Right renal pelvis (tissue), 4 donors: ENCODE measurements around the gene FAM184A. TPM values are rescaled to one million over a fixed set of nuclear protein-coding genes. Genes with fewer than 3 reads are reported as not detected.
"Not testable (repeated sequence)": the region's sequence is repeated elsewhere in the genome, so short reads cannot be mapped to it uniquely, and the experiment has no call there.

Source experiments
- DNase-seq, 4 donors: peaks; one replicate each; pipeline ENCODE4 v3.0.0-alpha.2; 2013; ENCODE audit warnings: low read depth in 4 of 4, low spot score in 3 of 4, missing footprints in 1 of 4
- polyA plus RNA-seq, 4 donors: library from polyadenylated mRNA; unstranded; fragments of 120-200 nt; gene quantifications; one replicate each; pipeline ENCODE4 v1.2.1, GENCODE V29; 2013; ENCODE audit not compliant: insufficient read length in 4 of 4

Gene FAM184A, protein sequence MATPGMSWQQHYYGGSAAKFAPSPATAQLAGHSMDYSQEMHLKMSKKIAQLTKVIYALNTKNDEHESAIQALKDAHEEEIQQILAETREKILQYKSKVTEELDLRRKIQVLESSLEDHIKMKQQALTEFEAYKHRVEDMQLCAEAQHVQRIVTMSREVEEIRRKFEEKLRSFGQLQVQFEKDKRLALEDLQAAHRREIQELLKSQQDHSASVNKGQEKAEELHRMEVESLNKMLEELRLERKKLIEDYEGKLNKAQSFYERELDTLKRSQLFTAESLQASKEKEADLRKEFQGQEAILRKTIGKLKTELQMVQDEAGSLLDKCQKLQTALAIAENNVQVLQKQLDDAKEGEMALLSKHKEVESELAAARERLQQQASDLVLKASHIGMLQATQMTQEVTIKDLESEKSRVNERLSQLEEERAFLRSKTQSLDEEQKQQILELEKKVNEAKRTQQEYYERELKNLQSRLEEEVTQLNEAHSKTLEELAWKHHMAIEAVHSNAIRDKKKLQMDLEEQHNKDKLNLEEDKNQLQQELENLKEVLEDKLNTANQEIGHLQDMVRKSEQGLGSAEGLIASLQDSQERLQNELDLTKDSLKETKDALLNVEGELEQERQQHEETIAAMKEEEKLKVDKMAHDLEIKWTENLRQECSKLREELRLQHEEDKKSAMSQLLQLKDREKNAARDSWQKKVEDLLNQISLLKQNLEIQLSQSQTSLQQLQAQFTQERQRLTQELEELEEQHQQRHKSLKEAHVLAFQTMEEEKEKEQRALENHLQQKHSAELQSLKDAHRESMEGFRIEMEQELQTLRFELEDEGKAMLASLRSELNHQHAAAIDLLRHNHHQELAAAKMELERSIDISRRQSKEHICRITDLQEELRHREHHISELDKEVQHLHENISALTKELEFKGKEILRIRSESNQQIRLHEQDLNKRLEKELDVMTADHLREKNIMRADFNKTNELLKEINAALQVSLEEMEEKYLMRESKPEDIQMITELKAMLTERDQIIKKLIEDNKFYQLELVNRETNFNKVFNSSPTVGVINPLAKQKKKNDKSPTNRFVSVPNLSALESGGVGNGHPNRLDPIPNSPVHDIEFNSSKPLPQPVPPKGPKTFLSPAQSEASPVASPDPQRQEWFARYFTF
- 10 to 100 TPM in 3 of 4 donors, 1 to 10 TPM in 1; 9.3 to 13.2 (median 12.2) TPM for polyA plus RNA-seq

DNA sequence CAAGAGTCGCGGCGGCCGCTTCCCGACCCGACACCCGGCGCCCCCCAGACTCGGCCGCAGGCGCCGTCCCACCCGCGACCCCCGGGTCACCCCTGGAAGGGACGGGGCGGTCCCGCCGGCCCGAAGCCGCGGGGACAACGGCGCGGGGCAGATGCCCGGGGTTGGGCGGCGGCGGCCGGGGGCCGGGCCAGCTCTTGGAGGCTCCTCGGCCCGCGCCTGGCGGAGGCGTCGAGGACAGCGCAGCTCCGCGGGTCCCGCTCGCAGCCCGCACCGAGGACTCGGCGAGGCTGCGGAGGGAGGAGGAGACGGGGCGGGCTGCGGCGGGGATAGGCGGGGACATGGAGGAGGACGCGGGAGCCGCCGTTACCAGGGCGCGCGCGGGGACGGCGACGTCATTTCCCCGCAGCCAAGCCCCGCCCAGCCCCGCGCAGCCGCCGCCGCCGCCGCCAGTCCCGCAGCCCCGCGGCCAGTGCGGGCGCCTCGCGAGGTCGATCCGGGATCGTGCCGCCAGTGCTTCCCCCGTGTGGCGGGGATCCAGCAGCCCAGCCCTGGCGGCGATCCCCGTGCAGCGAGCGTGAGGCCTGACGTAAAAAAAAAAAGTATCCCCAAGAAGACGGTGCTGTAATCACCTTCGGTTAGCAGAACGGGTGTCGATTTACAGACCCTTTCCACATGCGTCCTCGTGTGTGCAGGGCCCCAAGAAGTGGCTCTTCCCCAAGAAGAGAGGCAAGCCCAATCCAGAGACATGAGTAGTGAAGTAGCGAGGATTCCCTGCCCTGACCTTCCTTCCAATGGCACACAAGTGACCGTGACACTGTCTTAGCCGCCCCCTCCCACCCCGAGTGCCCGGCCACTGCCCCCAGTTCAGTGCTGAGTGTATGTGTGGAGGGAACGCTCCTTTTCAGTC, at the start of gene FAM184A:
FAM184A (minus strand) TSS at position 289 of the 907 bp plus-strand sequence. CDS start 365 bp downstream, outside the sequence.
- DNase-seq: peak in 3 of 4 donors; percentile 32 to 55 (median 44)

DNA sequence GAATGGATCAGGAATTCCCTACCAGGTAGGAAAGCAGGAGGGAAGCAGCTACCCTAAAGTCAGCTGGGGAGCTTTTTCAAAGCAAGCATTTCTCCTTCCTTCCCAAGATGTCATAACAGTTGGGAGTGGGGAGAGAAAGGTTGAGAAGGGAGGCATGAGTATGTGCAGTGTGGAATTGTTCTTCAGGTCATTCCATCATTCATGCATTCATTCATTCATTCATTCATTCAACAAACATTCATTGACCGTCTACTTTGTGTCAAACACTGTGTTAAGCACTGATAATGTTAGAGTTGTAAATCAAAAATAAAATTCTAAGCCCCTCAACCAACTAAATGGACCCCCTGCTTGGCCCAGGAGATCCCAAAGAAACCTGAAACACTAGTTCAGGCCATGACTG, 49.2 kb upstream of the FAM184A start:
- DNase-seq: no peak

DNA sequence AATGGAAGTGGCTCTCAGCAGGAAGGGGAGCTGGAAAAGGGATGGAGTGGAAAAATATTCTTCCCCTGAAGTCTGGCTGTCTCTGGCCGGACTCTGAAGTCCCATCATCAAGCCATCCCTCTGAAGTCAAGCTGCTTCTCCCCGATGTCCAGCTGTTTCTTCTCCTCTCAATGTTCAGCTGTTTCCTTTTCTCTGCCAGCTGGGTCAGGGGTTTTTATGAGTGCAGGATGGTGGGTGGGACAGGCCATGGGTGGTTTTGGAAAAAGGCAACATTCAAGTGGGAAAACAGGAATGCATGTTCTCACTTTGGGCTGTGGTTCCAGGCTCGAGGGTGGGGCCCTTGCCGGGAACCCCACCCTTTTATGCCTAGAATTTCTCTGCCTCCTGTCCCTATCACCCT, 48.4 kb upstream of the FAM184A start:
- DNase-seq: no peak

DNA sequence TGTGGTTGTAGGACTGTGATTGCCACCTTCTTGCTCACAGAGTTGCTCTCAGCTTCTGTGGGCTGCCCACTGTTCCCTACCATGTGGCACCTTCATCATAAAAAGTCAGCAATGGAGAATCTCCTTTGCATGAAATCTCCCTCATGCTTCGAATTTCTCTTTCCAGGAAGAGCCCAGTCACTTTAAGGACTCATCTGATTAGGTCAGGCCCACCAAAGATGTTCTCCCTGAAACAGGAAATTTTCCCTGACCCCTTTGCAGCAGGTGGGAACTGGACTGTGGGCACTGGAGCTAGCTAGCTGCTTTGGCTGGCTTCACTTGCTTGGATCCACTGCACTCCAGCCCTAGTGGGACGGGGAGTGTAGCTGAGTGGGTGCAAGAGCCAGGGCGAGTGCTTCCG, 47.7 kb upstream of the FAM184A start:
- DNase-seq: no peak

DNA sequence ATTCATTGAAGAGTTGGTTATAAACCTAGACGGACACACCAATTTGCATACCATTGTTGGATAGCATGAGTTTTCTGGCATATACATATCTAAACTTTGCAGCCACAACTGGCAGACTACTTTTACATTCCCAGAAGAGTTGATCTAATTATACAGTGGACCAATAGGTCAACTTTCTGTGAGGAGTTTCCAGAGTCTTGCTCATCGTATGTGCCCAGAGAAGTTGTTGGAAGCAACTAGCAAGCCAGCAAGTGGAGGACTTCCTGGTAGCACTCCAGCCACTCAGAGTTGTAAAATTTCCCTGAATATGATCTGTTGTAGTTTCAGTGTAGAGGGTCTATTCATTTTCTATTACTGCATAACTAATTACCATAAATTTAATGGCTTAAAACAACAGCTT, 47.1 kb upstream of the FAM184A start:
- no peak for DNase-seq

DNA sequence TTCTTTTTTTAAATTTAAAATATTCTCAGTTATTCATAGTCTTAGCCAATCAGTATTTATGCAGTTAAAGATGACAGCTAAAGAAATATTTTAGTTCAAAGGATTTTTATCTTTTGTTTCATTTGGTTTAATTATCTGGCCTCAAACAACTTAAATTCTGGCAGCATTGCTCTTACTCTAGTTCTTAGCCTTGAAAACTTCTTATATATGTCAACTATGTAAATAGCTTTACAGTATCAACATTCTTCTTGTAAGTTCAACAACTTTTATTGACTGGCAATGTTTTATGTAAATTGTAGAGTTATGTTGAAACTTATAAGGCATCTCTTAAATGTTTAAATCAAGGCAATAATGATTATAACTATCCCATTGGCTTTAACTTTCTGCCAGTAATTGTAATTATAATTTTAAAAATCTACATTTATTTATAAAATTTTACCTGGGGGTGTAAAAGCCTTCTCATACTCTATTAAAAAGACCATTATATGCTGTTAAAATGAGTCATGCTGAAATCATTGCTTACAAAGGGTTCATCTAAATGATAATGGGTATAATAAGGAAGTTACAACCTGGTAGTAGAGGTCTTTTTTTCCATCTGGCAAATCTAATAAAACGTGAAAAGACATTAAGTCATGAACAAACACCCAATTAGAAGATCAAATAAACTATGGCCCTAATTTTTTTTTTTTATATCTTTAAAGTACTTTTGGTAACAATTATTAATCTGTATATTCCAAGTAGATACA, 45.8 kb upstream of the FAM184A start:
- no peak for DNase-seq

DNA sequence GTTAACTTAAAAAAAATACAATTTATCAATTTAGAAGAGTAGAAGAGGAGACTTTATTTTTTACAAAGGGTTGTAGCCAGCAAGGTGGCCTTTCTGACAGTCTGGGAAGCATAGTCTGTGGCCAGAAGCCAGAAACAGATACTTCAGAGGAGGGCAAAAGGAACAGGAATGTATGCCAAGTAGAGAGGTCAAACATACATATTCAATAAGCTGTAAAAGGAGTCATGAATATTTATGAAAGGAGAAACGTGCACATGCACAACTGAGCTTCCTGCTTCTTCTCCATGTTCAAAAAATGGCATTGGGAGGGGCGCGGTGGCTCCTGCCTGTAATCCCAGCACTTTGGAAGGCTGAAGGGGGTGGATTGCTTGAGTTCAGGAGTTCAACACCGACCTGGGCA, 43.9 kb upstream of the FAM184A start:
- DNase-seq: no peak

DNA sequence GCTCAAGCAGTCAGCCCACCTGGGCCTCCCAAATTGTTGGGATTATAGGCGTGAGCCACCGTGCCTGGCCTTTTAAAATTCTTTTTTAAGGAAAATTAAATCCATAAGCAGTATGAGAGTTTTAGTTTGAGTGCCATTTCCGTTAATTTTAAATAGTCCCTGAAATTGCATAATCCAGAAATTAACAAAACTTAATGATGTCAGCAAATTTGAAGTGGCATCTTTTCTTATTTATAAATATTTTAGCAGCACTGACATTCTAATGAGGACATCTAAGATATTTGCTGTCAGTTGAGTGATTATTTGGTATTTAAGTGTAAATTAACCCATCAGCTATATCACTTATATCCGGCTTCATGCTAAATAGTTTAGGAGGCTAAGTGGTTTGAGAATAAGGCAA, 42.9 kb upstream of the FAM184A start:
- no peak for DNase-seq

DNA sequence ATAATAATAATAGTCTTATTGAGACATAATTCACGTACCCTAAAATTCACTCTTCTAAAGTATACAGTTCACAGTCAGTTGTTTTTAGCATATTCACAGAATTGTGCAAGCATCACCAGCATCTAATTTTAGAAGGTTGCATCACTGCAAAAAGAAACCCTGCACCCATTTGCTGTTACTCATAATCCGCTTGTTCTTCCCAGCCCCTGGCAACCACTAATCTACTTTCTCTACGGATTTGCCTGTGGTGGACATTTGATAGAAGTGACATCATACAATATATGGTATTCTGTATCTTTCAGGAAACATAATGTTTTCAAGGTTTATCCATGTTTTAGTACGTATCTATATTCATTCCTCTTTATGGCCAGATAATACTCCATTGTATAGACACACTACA, 41.5 kb upstream of the FAM184A start:
- DNase-seq: no peak

DNA sequence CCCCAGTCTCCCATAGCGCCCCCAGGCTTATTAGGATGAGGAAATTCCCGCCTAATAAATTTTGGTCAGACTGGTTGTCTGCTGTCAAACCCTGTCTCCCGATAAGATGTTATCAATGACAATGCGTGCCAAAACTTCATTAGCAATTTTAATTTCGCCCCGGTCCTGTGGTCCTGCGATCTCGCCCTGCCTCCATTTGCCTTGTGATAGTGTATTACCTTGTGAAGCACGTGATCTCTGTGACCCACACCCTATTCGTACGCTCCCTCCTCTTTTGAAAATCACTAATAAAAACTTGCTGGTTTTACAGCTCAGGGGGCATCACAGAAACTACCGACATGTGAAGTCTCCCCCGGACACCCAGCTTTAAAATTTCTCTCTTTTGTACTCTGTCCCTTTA, 40.6 kb upstream of the FAM184A start:
- not testable (repeated sequence) for DNase-seq

DNA sequence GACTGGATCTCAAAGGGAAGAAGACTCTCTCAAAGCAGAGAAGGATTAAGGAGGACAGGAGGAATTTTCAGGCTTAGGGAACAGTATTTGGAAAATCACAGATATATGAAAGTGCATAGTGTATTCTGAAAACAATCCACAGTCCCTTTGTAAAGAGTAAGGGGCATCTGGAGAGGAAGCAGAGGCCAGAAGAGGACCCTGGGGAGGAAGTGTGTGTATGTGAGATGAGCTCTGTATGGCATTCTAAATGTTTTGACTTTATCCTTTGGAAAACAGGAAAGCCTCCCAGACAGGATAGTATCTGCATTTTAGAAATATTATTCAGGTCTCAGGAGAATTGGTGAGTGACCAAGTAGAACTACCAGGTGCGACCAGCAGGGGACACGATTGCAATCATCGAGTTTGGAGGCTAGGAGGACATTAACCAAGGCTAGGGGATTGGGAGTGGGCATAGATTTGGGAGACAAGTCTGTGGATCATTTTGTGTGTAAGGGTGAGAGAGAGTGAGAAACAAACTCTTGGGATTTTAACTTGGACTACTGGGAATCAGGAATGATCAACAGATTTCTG, 38.3 kb upstream of the FAM184A start:
- DNase-seq: no peak

DNA sequence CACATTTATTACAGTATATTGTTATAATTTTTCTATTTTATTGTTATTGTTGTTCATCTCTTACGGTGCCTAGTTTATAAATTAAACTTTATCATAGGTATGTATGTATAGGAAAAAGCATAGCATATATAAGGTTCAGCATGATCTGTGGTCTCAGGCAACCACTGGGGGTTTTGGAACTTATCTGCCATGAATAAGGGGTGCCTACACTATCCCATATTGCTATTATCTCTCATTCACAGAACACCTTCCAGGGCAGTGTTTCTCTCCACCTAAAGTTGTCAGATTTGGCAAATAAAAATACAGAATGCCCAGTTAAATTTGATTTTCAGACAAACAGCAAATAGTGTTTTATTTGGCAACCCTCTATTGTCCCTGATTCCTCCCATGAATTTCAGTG, 35.5 kb upstream of the FAM184A start:
- DNase-seq: no peak

DNA sequence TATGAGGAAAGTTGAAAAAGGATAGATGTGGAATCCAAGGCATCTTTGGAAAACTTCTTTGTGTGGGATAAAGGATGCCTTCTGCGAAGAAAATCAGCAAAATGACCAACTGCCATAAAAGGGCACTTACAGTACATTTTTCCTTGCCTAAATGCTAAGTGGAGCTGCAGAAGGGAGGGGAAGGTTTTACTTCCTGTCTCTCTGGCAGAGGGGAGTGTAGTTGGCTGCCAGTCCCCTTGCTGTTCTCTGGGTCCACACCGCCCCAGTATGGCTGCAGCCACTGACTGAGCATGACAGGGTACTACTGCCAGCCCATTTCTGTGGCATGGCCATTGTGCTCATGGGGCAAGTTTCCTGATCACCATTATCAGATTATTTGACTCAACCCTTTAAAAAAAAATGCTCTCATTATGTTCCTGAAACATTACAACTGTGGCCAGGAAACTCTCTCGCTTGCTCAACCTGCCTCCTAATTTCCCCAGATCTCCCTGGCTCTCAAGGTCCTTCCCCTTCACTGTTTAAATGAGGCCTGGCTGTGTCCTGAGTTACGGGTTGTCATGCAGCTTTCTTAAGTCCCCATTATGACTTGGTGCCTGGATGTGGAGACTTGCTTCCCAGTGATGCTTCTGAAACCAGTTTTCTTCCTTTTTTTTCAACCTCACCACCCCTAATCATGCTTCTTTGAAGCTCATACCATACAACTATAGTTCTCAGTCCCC, 34.5 kb upstream of the FAM184A start:
- no peak for DNase-seq

DNA sequence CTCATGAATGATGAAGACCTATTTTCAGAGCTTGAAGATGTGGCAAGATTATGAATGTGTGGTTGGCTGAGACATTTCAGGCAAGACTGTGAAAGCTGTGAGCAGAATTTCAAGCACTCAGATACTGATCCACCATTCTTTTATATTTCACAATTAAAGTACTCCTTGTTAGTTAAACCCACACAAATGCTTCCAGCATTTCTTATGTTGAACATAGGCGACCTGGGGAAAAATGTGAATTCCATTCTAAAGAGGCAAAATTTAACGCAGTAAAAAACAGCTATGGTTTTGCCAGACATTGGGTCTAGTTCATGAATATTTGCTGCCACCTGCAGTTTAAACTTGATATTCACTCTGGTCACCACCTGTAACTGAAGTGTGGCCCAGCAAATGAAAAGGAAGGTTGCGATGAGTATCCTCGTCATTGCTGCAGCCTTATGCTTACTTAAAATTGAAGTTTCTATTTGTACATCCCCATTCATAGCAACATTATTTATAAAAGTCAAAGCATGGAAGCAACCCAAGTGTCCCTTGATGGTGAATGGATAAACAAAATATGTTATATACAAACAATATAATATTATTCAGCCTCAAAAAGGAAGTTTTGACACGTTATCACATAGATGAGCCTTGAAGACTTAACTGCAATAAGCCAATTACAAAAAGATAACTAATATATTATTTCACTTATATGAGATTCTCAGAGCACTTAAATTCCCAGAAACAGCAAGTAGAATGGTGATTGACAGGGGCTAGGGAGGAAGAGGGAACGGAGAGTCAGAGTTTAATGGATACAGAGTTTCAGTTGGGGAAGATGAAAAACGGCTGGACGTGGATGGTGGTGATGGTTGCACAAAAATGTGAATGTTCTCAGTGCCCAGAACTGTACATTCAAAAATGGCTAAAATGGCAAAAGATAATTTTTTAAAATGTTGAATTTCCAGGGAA, 32.4 kb upstream of the FAM184A start:
- DNase-seq: peak; percentile 33 to 52 (median 38)

DNA sequence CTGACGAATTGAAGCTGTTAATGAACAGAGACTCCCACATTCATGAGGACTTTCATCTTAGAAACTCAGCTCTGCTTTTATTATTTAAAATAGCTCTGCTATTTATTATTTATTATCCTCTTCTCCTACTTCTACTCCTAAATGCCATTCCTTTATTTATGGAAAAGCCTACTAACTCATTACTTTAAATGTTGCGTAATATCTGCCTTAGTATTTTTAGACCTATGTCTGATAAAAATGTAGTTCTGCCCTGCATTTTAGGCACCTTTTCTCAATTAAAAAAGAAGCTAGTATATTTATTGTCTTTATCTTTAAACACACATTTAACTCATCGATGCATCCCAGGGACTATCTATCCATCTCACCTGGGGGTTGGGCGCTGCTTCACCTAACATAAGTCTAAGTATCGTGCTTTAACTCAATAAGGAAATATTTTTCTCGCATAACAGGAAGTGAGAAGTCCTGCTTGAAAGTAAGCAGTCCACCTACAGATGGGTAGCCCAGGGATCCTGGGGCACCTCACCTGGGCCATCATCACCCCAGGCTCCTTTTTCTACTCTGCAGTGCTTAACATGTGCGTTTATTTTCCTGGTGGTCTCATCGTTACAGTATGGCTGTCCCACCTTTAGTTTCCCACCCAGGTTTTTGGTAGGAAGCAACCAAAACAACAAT, 31.3 kb upstream of the FAM184A start:
- no peak for DNase-seq

DNA sequence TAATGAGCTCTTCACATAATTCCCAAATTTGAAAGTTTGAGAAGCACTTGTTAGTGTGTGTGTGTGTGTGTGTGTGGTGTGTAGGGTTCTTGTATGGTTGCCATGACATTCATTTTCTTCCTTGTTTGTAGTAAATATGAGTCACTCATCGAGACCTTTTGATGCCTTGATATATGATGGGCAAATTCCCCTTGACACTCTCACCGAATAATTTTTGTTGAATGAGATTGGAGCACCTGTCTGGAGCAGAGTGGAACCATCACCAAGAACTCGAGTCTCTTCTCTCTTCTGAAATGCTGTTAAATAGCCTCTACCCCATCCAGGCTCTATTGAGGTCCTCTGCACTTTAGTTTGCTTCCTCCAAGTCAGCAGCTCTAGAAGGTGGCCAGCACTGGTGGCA, 29.6 kb upstream of the FAM184A start:
- no peak for DNase-seq

DNA sequence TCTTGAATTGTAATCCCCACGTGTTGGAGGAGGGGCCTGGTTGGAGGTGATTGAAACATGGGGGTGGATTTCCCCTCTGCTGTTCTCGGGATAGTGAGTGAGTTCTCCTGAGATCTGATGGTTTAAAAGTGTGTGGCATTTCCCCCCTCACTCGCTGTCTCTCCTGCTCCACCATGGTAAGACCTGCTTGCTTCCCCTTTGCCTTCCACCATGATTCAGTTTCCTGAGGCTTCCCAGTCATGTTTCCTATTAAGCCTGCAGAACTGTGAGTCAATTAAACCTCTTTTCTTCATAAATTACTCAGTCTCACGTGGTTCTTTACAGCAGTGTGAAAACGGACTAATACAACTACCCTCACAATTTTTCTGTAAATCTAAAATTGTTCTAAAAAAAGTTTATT, 26.8 kb upstream of the FAM184A start:
- DNase-seq: no peak
